HEK293T (cell line): ENCODE results near the gene SDHAF3.
"Not testable (repeated sequence)": the region's sequence is repeated elsewhere in the genome, so short reads cannot be mapped to it uniquely, and the experiment has no call there.

Source experiments
- CTBP1 ChIP-seq: fragments of 450-650 bp; IDR thresholded peaks from 2 replicates; pipeline ENCODE4 v1.6.1; 2016; ENCODE audit warnings: borderline replicate concordance
- FOXK2 ChIP-seq: fragments of 450-650 bp; IDR thresholded peaks from 2 replicates; pipeline ENCODE4 v1.6.1; 2016; ENCODE audit warnings: mild to moderate bottlenecking
- FOXM1 ChIP-seq: fragments of 450-650 bp; IDR thresholded peaks from 2 replicates; pipeline ENCODE4 v1.6.1; 2017; ENCODE audit warnings: mild to moderate bottlenecking, borderline replicate concordance
- LEF1 ChIP-seq: fragments of 450-650 bp; IDR thresholded peaks from 2 replicates; pipeline ENCODE4 v1.6.1; 2017; ENCODE audit warnings: mild to moderate bottlenecking, borderline replicate concordance
- SUZ12 ChIP-seq: fragments of 450-650 bp; IDR thresholded peaks from 2 replicates; pipeline ENCODE4 v1.6.1; 2016; ENCODE audit warnings: mild to moderate bottlenecking
- ZNF384 ChIP-seq: fragments of 450-650 bp; IDR thresholded peaks from 2 replicates; pipeline ENCODE4 v1.6.1; 2016

DNA sequence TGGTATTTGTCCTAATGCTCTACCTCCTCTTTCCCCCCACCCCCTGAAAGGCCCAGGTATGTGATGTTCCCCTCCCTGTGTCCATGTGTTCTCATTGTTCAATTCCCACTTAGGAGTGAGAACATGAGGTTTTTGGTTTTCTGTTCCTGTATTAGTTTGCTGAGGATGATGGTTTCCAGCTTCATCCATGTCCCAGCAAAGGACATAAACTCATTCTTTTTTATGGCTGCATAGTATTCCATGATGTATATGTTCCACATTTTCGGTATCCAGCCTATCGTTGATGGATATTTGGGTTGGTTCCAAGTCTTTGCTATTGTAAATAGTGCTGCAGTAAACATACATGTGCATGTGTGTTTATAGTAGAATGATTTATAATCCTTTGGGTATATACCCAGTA, 5.6 kb downstream of the SDHAF3 start:
- TF ChIP-seq LEF1, ZNF384, SUZ12, FOXM1, FOXK2, CTBP1: not testable (repeated sequence)
